HUES64 (cell line): ENCODE results near the gene IGFBP6.

Experiments
- H3K27ac ChIP-seq: 2 replicates; pipeline ENCODE4 v1.7.0; 2013; ENCODE audit warnings: low read depth, low read length, inconsistent platforms
- H3K27me3 ChIP-seq: 2 replicates; pipeline ENCODE4 v1.6.1; 2013; ENCODE audit warnings: mild to moderate bottlenecking, low read length; ENCODE audit not compliant: insufficient read depth
- H3K36me3 ChIP-seq: 2 replicates; pipeline ENCODE4 v1.6.1; 2013; ENCODE audit warnings: mild to moderate bottlenecking, low read length; ENCODE audit not compliant: insufficient read depth
- H3K4me1 ChIP-seq: 2 replicates; pipeline ENCODE4 v1.6.1; 2013; ENCODE audit warnings: mild to moderate bottlenecking, low read length, moderate library complexity; ENCODE audit not compliant: insufficient read depth
- H3K4me3 ChIP-seq: 2 replicates; pipeline ENCODE4 v1.5.1; 2013; ENCODE audit warnings: mild to moderate bottlenecking, low read length, moderate library complexity
- H3K9ac ChIP-seq: 2 replicates; pipeline ENCODE4 v1.6.1; 2013; ENCODE audit warnings: mild to moderate bottlenecking, low read depth, low read length
- H3K9me3 ChIP-seq: 2 replicates; pipeline ENCODE4 v1.6.1; 2013; ENCODE audit warnings: low read depth, low read length; ENCODE audit not compliant: insufficient read depth
- WGBS: fragments of 150-250, 120-280 bp; methylation state at CpG from one replicate; pipeline ENCODE4 v1.1.7; 2013; ENCODE audit warnings: missing lambda C conversion rate; 5-methylcytosine and 5-hydroxymethylcytosine counted together

Gene IGFBP6

DNA sequence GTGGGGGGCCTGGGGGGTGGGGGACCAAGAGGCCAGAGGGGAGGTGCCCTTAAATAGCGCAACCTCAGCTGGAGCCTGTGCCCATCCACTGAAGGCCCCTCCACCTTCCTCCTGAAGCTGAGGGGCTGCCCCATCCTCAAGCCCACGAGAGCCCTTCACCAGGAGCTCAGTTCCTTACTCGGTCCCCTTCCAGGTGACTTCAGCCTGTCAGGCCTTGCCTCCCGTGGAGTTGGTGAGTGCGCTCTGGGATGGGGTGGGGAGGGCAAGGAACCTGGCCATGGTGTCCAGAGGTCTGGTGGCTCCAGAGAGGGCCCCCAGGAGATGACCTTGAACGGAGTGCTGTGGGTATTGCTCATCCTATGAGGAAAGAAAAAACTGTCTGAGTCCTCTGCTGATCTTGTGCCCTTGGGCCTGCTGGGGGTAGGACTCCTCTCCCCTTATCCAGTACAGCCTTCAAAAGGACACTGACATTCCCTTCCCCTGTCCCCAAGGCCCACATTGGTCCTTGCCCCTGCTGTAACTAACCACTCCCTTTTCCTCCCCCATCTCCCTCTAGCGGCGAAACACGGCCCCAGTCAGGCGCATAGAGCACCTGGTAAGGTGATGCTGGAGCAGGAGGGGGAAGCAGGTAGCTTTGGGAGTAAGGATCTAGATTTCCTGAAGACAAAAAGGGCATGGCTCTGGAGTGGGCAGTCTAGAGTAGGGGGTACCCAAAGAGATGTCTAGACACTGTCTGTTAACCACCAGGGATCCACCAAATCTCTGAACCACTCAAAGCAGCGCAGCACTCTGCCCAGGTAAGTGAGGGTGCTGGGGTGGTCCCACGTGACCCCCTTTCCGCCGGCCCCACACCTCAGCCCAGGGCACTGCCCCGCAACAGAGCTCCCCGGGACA, 44.0 kb upstream of the IGFBP6 start:
- Histone ChIP-seq H3K27ac (peak overlapping the region; percentile 92; the same call in 1 of the 2 replicates), H3K4me1 (peaks cover 30% of the 10 kb centered on the region), H3K9ac (peak overlapping the region; percentile 67; the same call in 1 of the 2 replicates), H3K27me3 (peaks cover 3% of the 10 kb centered on the region), H3K4me3 (peak overlapping the region; percentile 83), H3K9me3 (no peaks in the 10 kb centered on the region), H3K36me3 (peaks cover 4% of the 10 kb centered on the region; the same call in 1 of the 2 replicates)
- 35% methylated on average over 16 of the region's 16 CpGs for WGBS

DNA sequence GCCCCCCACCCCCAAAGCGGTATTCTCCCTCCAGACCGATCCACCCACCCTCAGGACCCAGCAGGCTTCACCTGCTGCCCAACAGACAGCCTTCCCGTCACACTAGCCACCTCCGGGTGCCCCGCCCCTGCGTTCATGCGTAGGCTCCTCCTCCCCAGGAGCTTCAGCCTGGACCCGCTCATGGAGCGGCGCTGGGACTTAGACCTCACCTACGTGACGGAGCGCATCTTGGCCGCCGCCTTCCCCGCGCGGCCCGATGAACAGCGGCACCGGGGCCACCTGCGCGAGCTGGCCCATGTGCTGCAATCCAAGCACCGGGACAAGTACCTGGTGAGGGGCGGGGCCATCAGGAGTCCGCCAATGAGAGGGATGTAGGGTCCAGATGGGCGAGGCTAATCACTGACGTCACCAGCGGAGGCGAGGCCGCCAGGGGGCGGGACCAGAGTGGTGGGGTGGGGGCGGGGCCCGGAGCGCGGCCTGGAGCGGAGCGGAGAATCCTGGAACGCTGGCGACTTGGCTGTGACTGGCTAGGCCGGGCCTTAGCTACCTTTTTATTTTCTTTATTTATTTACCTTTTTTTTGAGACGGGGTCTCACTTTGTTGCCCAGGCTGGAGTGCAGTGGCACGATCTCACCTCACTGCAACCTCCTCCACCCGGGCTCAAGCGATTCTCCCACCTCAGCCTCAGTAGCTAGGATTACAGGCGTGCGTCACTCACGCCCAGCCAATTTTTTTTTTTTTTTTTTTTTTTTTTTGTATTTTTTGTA, 43.2 kb upstream of the IGFBP6 start:
- Histone ChIP-seq H3K9me3 (no peaks in the 10 kb centered on the region), H3K9ac (peak overlapping the region; percentile 67), H3K4me1 (peaks cover 21% of the 10 kb centered on the region), H3K27ac (peak overlapping the region; percentile 92), H3K27me3 (peaks cover 3% of the 10 kb centered on the region), H3K4me3 (peak overlapping the region; percentile 83), H3K36me3 (peaks cover 4% of the 10 kb centered on the region; the same call in 1 of the 2 replicates)
- 7% methylated on average over 47 of the region's 48 CpGs for WGBS

DNA sequence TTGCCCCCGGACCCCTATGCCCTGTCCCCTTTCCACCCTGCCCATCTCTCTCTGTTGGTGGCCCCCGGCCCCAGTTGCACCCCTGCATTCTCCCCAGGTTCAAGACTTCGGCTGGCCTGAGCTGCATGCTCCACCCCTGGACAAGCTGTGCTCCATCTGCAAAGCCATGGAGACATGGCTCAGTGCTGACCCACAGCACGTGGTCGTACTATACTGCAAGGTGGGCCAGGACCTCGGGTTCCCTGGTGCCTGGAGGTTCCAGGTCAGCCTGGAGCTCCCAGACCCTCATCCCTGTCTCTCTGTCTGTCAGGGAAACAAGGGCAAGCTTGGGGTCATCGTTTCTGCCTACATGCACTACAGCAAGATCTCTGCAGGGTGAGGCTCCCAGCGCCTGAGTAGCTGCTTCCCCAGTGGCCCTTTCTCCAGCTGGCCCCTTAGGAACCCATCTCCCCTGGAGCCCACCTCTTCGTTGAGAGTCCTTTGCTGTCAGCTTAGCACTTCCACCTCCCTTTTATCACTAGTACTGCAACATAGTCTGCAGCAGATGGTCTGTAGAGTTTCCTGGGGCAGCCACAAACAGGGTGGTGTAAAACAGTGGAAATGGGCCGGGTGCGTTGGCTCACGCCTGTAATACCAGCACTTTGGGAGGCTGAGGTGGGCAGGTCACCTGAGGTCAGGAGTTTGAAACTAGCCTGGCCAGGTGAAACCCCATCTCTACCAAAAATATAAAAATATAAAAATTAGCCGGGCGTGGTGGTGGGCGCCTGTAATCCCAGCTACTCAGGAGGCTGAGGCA, 41.8 kb upstream of the IGFBP6 start:
- peaks cover 3% of the 10 kb centered on the region for H3K27me3 ChIP-seq
- no peak overlapping the region for H3K9ac ChIP-seq
- 92% methylated on average over 15 of the region's 15 CpGs for WGBS
- peaks cover 4% of the 10 kb centered on the region; the same call in 1 of the 2 replicates for H3K36me3 ChIP-seq
- no peaks in the 10 kb centered on the region for H3K9me3 ChIP-seq
- H3K4me1 ChIP-seq: peaks cover 9% of the 10 kb centered on the region
- no peak overlapping the region for H3K4me3 ChIP-seq
- no peak overlapping the region for H3K27ac ChIP-seq

DNA sequence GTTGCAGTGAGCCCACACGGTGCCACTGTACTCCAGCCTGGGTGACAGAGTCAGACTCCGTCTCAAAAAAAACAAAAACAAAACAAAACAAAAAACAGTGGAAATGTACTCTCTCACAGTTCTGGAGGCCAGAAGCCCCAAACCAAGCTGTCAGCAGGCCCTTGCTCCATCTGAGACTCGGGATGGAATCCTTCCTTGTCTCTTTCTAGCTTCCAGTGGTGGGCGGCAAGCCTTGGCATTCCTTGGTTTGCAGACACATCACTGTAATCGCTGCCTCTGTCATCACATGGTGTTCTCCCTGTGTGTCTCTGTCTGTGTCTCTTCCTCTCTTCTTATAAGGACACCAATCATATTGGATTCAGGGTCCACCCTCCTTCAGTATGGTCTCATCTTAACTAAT, 41.2 kb upstream of the IGFBP6 start:
- H3K9ac ChIP-seq: no peak overlapping the region
- peaks cover 3% of the 10 kb centered on the region for H3K27me3 ChIP-seq
- 84% methylated on average over 5 of the region's 5 CpGs for WGBS
- peaks cover 4% of the 10 kb centered on the region; the same call in 1 of the 2 replicates for H3K36me3 ChIP-seq
- no peak overlapping the region for H3K27ac ChIP-seq
- no peak overlapping the region for H3K4me3 ChIP-seq
- H3K4me1 ChIP-seq: peaks cover 3% of the 10 kb centered on the region
- H3K9me3 ChIP-seq: no peaks in the 10 kb centered on the region

DNA sequence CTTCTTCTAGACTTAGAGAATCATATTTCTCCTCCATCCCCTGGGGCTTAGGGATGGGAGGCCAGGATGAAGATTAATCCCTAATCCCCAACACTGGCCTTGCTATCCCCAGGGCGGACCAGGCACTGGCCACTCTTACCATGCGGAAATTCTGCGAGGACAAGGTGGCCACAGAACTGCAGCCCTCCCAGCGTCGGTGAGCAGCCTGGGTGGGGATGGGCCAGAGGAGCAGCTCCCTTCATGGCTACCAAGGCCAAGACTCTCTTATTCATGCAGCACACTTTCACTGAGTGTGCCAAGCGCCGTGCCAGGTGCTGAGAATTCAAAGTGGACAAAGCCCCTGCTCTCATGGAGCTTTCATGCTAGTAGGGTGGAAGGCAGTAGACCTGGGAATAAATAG, 40.6 kb upstream of the IGFBP6 start:
- Histone ChIP-seq H3K9ac (no peak overlapping the region), H3K27ac (no peak overlapping the region), H3K36me3 (peaks cover under 1% of the 10 kb centered on the region; the same call in 1 of the 2 replicates), H3K4me1 (peaks cover 3% of the 10 kb centered on the region), H3K4me3 (no peak overlapping the region), H3K27me3 (peaks cover 3% of the 10 kb centered on the region), H3K9me3 (no peaks in the 10 kb centered on the region)
- 93% methylated on average over 7 of the region's 7 CpGs for WGBS

DNA sequence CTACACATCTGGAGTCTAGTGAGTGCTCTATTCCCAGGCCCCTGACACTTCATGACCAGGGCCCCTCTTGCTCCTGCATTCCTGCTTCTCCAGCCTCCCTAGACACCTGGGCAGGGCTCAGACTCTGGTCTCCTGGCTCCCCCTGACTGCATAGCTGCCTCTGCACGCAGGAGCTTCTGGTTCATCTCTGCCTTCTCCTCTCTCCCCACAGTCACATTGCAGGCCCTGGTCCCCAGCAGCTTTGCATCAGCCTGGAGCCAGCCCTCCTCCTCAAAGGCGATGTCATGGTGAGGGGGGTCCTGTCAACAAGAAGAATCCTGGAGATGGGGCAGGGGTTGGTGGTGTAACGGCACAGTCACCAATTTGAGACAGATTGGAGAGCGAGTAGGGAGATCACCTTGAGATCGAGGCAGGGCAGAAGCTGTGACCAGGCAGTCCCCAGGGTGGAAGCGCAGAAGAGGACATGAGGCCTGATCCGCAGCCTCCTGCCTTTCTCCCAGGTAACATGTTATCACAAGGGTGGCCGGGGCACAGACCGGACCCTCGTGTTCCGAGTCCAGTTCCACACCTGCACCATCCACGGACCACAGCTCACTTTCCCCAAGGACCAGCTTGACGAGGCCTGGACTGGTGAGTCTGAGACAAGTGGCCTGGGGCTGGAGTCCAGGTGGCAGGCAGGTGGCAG, 39.5 kb upstream of the IGFBP6 start:
- Histone ChIP-seq H3K27me3 (peaks cover 3% of the 10 kb centered on the region), H3K27ac (no peak overlapping the region), H3K36me3 (no peaks in the 10 kb centered on the region), H3K4me1 (peaks cover 3% of the 10 kb centered on the region), H3K4me3 (no peak overlapping the region), H3K9ac (no peak overlapping the region), H3K9me3 (no peaks in the 10 kb centered on the region)
- WGBS: 93% methylated on average over 13 of the region's 13 CpGs

DNA sequence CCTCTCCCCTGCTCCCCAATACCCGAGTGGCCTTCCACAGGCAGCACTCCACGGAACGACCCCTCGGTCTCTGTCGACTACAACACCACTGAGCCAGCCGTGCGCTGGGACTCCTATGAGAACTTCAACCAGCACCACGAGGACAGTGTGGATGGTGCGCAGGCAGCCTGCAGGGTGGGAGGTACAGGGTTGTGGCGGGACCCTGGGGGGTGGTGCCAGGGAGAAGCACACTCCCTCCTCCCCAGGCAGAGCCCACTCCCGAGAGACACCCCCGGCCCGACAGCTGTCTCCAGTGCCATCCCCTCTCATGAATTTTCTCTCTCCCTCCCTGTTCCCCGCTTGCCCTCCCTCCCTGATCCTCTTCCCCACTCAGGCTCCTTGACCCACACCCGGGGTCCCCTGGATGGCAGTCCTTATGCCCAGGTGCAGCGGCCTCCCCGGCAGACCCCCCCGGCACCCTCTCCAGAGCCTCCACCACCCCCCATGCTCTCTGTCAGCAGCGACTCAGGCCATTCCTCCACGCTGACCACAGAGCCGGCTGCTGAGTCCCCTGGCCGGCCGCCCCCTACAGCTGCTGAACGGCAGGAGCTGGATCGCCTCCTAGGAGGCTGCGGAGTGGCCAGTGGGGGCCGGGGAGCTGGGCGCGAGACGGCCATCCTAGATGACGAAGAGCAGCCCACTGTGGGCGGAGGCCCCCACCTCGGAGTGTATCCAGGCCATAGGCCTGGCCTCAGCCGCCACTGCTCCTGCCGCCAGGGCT, 38.6 kb upstream of the IGFBP6 start:
- Histone ChIP-seq H3K4me1 (no peaks in the 10 kb centered on the region), H3K4me3 (no peak overlapping the region), H3K27ac (no peak overlapping the region), H3K9ac (no peak overlapping the region), H3K36me3 (no peaks in the 10 kb centered on the region), H3K27me3 (peaks cover 3% of the 10 kb centered on the region), H3K9me3 (no peaks in the 10 kb centered on the region)
- WGBS: 89% methylated on average over 35 of the region's 35 CpGs

DNA sequence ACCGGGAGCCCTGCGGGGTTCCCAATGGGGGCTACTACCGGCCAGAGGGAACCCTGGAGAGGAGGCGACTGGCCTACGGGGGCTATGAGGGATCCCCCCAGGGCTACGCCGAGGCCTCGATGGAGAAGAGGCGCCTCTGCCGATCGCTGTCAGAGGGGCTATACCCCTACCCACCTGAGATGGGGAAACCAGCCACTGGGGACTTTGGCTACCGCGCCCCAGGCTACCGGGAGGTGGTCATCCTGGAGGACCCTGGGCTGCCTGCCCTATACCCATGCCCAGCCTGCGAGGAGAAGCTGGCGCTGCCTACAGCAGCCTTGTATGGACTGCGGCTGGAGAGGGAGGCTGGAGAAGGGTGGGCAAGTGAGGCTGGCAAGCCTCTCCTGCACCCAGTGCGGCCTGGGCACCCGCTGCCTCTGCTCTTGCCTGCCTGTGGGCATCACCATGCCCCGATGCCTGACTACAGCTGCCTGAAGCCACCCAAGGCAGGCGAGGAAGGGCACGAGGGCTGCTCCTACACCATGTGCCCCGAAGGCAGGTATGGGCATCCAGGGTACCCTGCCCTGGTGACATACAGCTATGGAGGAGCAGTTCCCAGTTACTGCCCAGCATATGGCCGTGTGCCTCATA, 37.9 kb upstream of the IGFBP6 start:
- Histone ChIP-seq H3K9ac (no peak overlapping the region), H3K36me3 (no peaks in the 10 kb centered on the region), H3K4me1 (no peaks in the 10 kb centered on the region)

DNA sequence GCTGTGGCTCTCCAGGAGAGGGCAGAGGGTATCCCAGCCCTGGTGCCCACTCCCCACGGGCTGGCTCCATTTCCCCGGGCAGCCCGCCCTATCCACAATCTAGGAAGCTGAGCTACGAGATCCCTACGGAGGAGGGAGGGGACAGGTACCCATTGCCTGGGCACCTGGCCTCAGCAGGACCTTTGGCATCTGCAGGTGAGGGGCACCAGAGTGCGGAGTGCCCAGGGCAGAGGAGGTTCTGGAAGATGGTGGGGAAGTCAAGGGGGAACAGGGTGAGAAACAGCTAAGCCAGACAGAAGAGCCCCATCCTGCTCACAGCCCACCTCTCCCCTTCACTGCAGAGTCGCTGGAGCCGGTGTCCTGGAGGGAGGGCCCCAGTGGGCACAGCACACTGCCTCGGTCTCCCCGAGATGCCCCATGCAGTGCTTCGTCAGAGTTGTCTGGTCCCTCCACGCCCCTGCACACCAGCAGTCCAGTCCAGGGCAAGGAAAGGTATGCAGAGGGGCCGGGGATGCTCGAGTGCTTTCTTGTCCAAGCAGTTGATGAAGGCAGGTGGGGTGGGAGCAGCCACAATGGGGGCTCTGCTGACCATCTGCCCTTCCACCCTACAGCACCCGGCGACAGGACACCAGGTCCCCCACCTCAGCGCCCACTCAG, 37.3 kb upstream of the IGFBP6 start:
- WGBS: 92% methylated on average over 17 of the region's 17 CpGs
- no peaks in the 10 kb centered on the region for H3K4me1 ChIP-seq
- no peaks in the 10 kb centered on the region for H3K9me3 ChIP-seq
- no peak overlapping the region for H3K9ac ChIP-seq
- H3K27me3 ChIP-seq: peaks cover 3% of the 10 kb centered on the region
- H3K36me3 ChIP-seq: no peaks in the 10 kb centered on the region
- no peak overlapping the region for H3K4me3 ChIP-seq
- H3K27ac ChIP-seq: no peak overlapping the region

More for the DNA sequence above, 37.9 kb upstream of the IGFBP6 start:
- H3K27ac ChIP-seq: no peak overlapping the region
- H3K4me3 ChIP-seq: no peak overlapping the region
- WGBS: 93% methylated on average over 24 of the region's 24 CpGs
- H3K9me3 ChIP-seq: no peaks in the 10 kb centered on the region
- peaks cover 3% of the 10 kb centered on the region for H3K27me3 ChIP-seq
